ENCODE measurements around the gene C10orf67.

The C10orf67 gene

GRCh38 chr10:23230582-23230981 is 114.0 kb downstream of the C10orf67 start:
- Mint-ChIP-seq H3K4me3 (no peak overlapping the region), H3K9me3 (peaks cover 2% of the 10 kb centered on the region), H3K4me1 (ENCODE audit: low read depth) (no peaks in the 10 kb centered on the region), H3K36me3 (ENCODE audit: low read depth) (no peaks in the 10 kb centered on the region), H3K27ac (no peak overlapping the region), H3K27me3 (peaks cover 14% of the 10 kb centered on the region)
- DNase-seq: no peak

- Mint-ChIP-seq H3K36me3 (ENCODE audit: low read depth) (no peaks in the 10 kb centered on the region), H3K4me3 (no peak overlapping the region), H3K27ac (no peak overlapping the region), H3K27me3 (peaks cover 16% of the 10 kb centered on the region), H3K9me3 (no peaks in the 10 kb centered on the region), H3K4me1 (ENCODE audit: low read depth) (no peaks in the 10 kb centered on the region)
- no peak for DNase-seq
Measured at GRCh38 chr10:23217471-23217870, 127.1 kb downstream of the C10orf67 start.

GRCh38 chr10:23205972-23206642 is 138.5 kb downstream of the C10orf67 start:
- H3K36me3 Mint-ChIP-seq (ENCODE audit: low read depth): no peaks in the 10 kb centered on the region
- no peaks in the 10 kb centered on the region for H3K4me1 Mint-ChIP-seq (ENCODE audit: low read depth)
- no peak for DNase-seq
- H3K9me3 Mint-ChIP-seq: no peaks in the 10 kb centered on the region
- no peak overlapping the region for H3K4me3 Mint-ChIP-seq
- peaks cover 73% of the 10 kb centered on the region for H3K27me3 Mint-ChIP-seq
- H3K27ac Mint-ChIP-seq: no peak overlapping the region

DNA sequence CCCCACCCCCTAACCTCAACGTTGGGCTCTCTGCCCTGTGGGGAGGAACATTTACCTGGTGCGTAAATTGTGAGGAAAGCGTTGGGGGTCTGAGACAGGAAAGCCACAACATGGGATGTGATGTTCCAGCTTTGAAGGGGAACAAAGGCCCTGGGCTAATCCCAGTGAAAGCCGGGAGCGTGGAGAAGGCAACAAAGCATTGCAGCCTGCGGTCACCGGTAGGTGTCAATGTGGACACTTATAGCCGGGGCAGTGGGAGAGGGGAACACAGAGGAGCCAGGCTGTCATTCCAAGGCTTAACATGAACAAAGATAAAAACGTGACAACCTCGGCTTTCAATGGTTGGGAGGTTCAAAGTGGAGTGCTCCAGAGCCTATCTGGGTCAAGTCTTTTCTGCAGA is 139.8 kb downstream of the C10orf67 start:
- H3K9me3 Mint-ChIP-seq: no peaks in the 10 kb centered on the region
- no peaks in the 10 kb centered on the region for H3K36me3 Mint-ChIP-seq (ENCODE audit: low read depth)
- no peak for DNase-seq
- peaks cover 76% of the 10 kb centered on the region for H3K27me3 Mint-ChIP-seq
- H3K4me1 Mint-ChIP-seq (ENCODE audit: low read depth): peaks cover 4% of the 10 kb centered on the region
- no peak overlapping the region for H3K4me3 Mint-ChIP-seq
- no peak overlapping the region for H3K27ac Mint-ChIP-seq

- Mint-ChIP-seq H3K27me3 (peaks cover 77% of the 10 kb centered on the region), H3K27ac (no peak overlapping the region), H3K36me3 (ENCODE audit: low read depth) (no peaks in the 10 kb centered on the region), H3K9me3 (no peaks in the 10 kb centered on the region), H3K4me1 (ENCODE audit: low read depth) (peaks cover 6% of the 10 kb centered on the region), H3K4me3 (no peak overlapping the region)
- DNase-seq: no peak
Measured at GRCh38 chr10:23203369-23204325, 140.9 kb downstream of the C10orf67 start.

DNA sequence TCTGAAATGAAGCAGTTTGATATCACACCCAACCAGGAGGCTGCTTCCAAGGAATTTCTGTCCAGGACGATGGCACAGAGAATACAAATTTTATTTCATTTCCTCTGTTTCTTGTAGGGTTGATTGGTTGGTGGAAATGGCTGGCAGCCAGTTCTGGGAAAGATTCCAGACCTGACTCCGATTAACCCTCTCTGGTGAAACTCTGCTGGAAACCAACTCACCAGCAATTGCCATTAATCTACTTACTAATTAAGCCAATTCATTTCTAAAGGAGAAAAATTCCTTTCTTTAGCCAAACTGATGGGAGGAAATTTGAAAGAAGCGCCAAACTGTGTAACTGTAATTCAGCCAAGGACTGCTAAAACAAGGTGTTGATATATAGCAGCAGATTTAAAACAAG is 141.8 kb downstream of the C10orf67 start:
- H3K9me3 Mint-ChIP-seq: no peaks in the 10 kb centered on the region

GRCh38 chr10:23201837-23202236 is 142.8 kb downstream of the C10orf67 start:
- H3K27me3 Mint-ChIP-seq: peaks cover 87% of the 10 kb centered on the region
- no peaks in the 10 kb centered on the region for H3K9me3 Mint-ChIP-seq
- DNase-seq: no peak
- H3K4me3 Mint-ChIP-seq: no peak overlapping the region
- H3K27ac Mint-ChIP-seq: no peak overlapping the region
- peaks cover 8% of the 10 kb centered on the region for H3K4me1 Mint-ChIP-seq (ENCODE audit: low read depth)
- H3K36me3 Mint-ChIP-seq (ENCODE audit: low read depth): no peaks in the 10 kb centered on the region

More for the DNA sequence above, 141.8 kb downstream of the C10orf67 start:
- no peak for DNase-seq
- Mint-ChIP-seq H3K27ac (no peak overlapping the region), H3K27me3 (peaks cover 84% of the 10 kb centered on the region), H3K4me3 (no peak overlapping the region), H3K36me3 (ENCODE audit: low read depth) (no peaks in the 10 kb centered on the region), H3K4me1 (ENCODE audit: low read depth) (peaks cover 8% of the 10 kb centered on the region)

GRCh38 chr10:23200997-23201652 is 143.5 kb downstream of the C10orf67 start:
- peaks cover 8% of the 10 kb centered on the region for H3K4me1 Mint-ChIP-seq (ENCODE audit: low read depth)
- H3K27me3 Mint-ChIP-seq: peaks cover 91% of the 10 kb centered on the region
- no peak for DNase-seq
- H3K9me3 Mint-ChIP-seq: no peaks in the 10 kb centered on the region
- H3K27ac Mint-ChIP-seq: no peak overlapping the region
- H3K36me3 Mint-ChIP-seq (ENCODE audit: low read depth): no peaks in the 10 kb centered on the region
- H3K4me3 Mint-ChIP-seq: no peak overlapping the region

DNA sequence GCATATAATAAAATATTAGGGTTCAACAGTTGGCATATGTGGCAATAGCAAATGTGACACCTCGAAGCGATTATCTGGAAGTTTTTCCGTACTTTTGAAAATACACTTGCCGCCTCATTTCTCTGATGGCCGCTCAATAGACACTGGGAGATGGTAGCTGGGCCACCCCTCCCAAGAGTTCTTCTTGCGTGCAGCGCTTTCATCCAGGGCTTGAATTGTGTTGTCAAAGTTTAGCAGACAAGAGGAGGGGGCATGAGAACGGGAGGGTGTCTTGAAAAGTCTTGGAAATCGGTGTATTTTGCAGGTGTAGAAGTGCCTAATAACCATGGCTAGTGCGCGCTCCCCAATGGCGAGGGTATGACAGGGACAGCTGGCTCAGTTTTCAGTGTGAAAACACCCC is 144.0 kb downstream of the C10orf67 start:
- Mint-ChIP-seq H3K4me1 (ENCODE audit: low read depth) (peaks cover 8% of the 10 kb centered on the region), H3K36me3 (ENCODE audit: low read depth) (no peaks in the 10 kb centered on the region), H3K27ac (no peak overlapping the region), H3K27me3 (peaks cover 94% of the 10 kb centered on the region), H3K4me3 (no peak overlapping the region), H3K9me3 (no peaks in the 10 kb centered on the region)
- no peak for DNase-seq

GRCh38 chr10:23199768-23200511 is 144.7 kb downstream of the C10orf67 start:
- no peaks in the 10 kb centered on the region for H3K36me3 Mint-ChIP-seq (ENCODE audit: low read depth)
- no peak overlapping the region for H3K27ac Mint-ChIP-seq
- H3K4me1 Mint-ChIP-seq (ENCODE audit: low read depth): peaks cover 9% of the 10 kb centered on the region
- no peak overlapping the region for H3K4me3 Mint-ChIP-seq
- DNase-seq: no peak
- H3K9me3 Mint-ChIP-seq: no peaks in the 10 kb centered on the region
- H3K27me3 Mint-ChIP-seq: peaks cover 95% of the 10 kb centered on the region

GRCh38 chr10:23198940-23199767 is 145.4 kb downstream of the C10orf67 start:
- H3K9me3 Mint-ChIP-seq: no peaks in the 10 kb centered on the region
- peaks cover 9% of the 10 kb centered on the region for H3K4me1 Mint-ChIP-seq (ENCODE audit: low read depth)
- H3K27ac Mint-ChIP-seq: no peak overlapping the region
- peaks cover 95% of the 10 kb centered on the region for H3K27me3 Mint-ChIP-seq
- H3K36me3 Mint-ChIP-seq (ENCODE audit: low read depth): no peaks in the 10 kb centered on the region
- no peak for DNase-seq
- no peak overlapping the region for H3K4me3 Mint-ChIP-seq

GRCh38 chr10:23198610-23198939 is 146.0 kb downstream of the C10orf67 start:
- no peak for DNase-seq
- Mint-ChIP-seq H3K4me1 (ENCODE audit: low read depth) (peaks cover 11% of the 10 kb centered on the region), H3K9me3 (no peaks in the 10 kb centered on the region), H3K27me3 (peaks cover 94% of the 10 kb centered on the region), H3K36me3 (ENCODE audit: low read depth) (no peaks in the 10 kb centered on the region), H3K27ac (no peak overlapping the region), H3K4me3 (no peak overlapping the region)

DNA sequence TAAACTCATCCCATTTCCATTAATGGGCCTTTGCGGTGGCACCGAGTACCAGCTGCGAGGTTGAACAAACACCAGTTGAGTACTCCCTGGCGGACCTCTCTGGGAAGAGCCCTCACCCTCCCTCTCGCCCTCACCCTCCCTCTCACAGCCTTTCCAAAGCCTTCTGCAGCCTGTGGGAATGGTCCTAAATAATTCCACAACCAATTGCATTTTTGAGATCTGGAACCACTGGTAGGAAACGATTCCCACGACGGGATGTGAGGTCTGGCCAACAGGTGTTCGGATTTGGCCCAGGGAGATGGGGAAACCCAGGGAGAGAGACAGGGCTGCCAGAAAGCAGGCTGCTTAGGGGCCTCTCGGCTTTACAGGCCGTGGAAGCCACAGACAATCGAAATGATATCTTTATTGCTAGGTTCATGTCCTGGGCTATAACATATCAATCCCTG is 147.2 kb downstream of the C10orf67 start:
- Mint-ChIP-seq H3K4me3 (no peak overlapping the region), H3K9me3 (no peaks in the 10 kb centered on the region), H3K4me1 (ENCODE audit: low read depth) (peaks cover 11% of the 10 kb centered on the region), H3K27me3 (peaks cover 88% of the 10 kb centered on the region), H3K27ac (no peak overlapping the region), H3K36me3 (ENCODE audit: low read depth) (no peaks in the 10 kb centered on the region)
- no peak for DNase-seq
